K562 treated with DMSO at 1 percent for 24 hours (cell line): ENCODE data around the gene LYPD5. TPM values are rescaled to one million over a fixed set of nuclear protein-coding genes. Genes with fewer than 3 reads are reported as not detected.

Experiments used
- total RNA-seq: library from RNA; unstranded; fragments of 300-600 nt; gene quantifications from 2 replicates; pipeline ENCODE4 v1.2.3, GENCODE V29; 2022; ENCODE audit warnings: low read depth; ENCODE audit not compliant: insufficient read depth

LYPD5 gene, protein sequence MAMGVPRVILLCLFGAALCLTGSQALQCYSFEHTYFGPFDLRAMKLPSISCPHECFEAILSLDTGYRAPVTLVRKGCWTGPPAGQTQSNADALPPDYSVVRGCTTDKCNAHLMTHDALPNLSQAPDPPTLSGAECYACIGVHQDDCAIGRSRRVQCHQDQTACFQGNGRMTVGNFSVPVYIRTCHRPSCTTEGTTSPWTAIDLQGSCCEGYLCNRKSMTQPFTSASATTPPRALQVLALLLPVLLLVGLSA
- 0.42 and 0.65 TPM in 2 replicates for total RNA-seq

DNA sequence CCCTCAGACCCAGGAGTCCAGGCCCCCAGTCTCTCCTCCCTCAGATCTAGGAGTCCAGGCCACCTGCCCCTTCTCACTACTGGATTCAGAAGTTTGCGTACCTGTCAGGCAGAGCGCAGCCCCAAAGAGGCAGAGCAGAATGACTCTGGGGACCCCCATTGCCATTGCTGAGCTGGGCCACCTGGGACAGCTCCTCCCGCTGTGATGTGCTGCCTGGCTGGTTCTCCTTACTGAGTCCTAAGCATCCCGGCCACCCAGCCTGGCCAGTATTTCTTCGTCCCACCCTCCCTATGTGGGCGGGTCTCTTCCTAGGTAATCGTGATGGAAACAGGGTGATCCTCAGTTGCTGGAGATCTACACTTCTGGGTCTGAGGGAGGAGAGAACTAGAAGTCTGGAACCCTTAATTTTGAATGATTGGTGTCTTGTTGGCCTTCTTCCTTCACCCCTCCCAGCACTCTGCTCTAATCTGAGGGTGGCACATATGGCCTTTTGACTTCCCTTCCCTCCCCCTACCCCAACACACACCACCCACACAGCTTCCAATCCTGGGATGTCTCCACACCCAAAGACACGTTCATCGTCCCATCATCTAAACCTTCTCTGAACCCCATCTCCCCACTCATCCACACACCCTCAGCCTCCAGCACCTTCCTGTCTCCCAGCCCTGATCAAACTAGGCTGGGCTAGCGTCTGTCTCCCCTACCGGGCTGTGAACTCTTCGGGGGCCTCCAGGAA lies at the start of gene LYPD5:
Gene LYPD5, minus strand, starts transcription at position 232 of the 736 bp plus-strand sequence. Its CDS starts 67 bp downstream, at position 165.

DNA sequence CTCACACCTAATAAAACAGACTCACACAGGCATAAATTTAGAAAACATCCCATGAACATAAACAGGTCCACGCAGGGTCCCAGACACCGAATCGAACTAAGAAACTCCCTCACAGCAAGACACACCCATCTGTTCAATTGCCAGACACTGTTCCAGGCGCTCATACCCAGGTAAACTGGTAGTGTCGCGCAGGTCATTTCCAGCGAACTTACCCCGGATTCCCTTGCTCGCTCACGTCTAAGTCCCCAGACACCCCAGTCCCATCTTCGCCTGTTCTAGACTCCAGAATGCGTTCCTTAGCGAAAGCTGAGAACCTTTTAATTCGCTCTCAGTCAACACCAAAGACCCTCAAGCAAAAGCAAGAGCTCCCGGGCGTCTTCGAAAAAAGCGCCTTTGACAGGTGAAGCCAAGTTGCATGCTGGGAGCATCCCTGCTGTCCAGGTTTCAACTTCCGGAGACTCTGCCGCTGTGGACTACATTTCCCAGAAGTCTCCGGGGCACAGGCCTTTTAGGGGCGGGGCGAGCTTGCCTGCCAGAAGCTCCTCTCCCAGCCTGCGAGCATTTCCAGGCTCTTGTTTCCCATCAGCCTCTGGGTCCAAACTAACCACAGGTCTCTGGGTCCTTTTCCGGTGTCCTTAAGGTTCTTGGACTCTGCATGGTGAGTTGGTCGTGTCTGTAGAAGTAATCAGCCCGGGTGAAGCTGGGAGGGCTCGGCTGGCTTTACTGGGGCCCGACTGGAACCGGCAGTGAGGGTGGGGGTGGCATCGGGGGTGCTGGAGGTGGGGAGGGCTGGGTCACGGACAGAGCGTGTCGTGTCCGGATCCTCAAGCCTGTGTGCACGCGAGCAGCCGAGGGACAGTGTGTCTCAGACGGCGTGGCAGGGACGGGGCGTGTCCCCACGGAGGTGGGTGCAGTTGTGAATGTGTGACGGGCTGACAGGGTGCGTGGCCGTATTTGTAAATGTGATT lies 24.8 kb upstream of the LYPD5 start, which contains the start of gene ZNF283:
Gene ZNF283, plus strand, starts transcription at position 535 of the 968 bp plus-strand sequence. CDS start 6,184 bp downstream, outside the sequence.

DNA sequence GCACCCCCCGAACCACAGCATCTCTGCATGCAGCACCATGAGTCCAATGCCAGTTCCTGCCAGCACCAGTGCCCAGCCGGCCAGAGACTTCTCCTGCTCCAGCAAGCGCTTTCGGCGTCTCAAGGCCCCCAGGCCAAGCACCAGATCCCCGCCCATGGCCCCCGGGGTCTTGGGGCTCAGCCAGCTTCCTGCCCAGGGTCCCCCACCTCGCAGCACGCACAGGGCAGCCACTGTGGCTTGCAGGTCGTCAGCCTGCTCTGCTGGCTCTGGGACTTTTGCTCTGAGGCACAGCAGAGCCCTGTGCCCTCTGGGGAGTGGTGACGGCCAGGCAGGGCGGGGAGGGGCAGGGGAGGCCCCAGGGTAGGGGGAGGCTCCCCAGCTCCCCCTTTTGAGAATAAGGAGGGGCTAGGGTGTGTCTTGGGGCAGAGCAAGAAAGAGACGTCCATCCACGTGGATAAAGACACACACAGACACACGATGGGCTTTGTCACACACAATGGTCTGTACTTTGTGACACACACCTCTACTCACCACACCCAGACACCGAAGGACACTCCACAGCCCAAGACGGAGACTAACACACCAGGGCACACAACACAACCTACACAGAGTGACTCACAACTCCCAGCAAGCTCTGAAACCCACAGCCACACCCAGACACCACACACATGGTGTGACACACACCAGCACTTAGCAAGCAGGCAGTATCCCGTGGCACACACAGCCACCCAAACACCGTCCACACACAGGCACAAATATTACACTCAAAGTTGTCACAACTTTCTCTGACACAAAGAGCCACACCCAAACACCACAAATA lies 21.3 kb downstream of the LYPD5 start, which contains the start of gene KCNN4:
Gene KCNN4, minus strand, starts transcription at position 268 of the 820 bp plus-strand sequence. Its CDS starts 112 bp downstream, at position 156.

DNA sequence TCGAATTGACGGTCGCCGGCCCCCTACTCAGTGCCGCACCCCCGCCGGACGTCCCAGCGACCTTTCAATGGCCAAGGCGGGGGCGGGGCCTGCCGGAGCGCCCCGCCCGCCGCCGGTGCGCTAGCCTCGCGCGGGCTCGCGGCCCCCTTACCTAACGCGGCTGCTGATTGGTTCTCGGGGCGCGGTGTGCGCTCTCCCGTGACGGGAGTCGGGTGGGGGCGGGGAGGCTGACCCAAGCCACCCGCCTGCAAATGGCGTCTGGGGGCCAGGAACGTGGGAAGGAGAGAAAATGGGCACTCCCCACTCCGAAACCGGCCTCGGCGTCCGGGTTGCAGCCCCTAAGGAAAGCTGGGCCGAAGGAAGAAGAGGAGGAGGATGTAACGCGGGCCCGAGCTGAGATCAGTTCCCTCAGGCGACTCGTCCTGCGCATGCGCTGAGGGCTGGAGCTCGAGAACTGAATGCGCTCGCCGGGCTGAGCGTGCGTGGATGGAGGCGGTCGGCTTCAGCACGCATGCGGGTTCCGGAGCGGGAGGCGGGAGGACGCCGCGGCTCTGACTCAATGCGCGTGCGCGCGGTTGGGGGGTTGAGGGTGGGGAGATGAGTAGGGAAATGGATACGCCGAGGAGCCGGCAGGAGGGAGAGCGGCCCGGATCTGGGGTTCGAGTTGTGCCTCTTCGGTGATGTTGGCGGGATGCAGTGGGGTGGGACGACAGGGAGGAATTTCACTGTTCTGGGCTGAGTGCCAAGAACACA lies 47.6 kb downstream of the LYPD5 start, which contains the start of gene SMG9:
Gene SMG9, minus strand, starts transcription at position 460 of the 753 bp plus-strand sequence. CDS start 4,221 bp downstream, outside the sequence.

Other genes with a start within 250 kb of the LYPD5 start
- gene XRCC1, start 226.9 kb downstream of the LYPD5 start, total RNA-seq, result 55.8 and 58.5 TPM in 2 replicates
- 3.8 and 5.8 TPM in 2 replicates for gene PINLYP, start 226.6 kb downstream of the LYPD5 start, total RNA-seq
- 5.8 and 6.6 TPM in 2 replicates for gene IRGQ, start 206.3 kb downstream of the LYPD5 start, total RNA-seq
- gene ZNF576, start 205.9 kb downstream of the LYPD5 start, total RNA-seq, result 15.1 and 23.4 TPM in 2 replicates
- 0.58 and 0.60 TPM in 2 replicates for gene SRRM5, start 190.4 kb downstream of the LYPD5 start, total RNA-seq
- 82.2 and 85.2 TPM in 2 replicates for gene ZNF428, start 182.8 kb downstream of the LYPD5 start, total RNA-seq
- gene CADM4, start 162.6 kb downstream of the LYPD5 start, total RNA-seq, result 5.5 and 7.5 TPM in 2 replicates
- gene PLAUR, start 132.3 kb downstream of the LYPD5 start, total RNA-seq, result 29.6 and 32.2 TPM in 2 replicates
- not detected in 2 replicates for gene IRGC, start 86.4 kb downstream of the LYPD5 start, total RNA-seq
- 35.8 and 36.2 TPM in 2 replicates for gene SMG9, start 47.5 kb downstream of the LYPD5 start, total RNA-seq
- gene KCNN4, start 21.5 kb downstream of the LYPD5 start, total RNA-seq, result 9.6 and 13.3 TPM in 2 replicates
- 2.8 and 4.5 TPM in 2 replicates for gene ZNF283, start 24.9 kb upstream of the LYPD5 start, total RNA-seq
- gene ZNF404, start 81.5 kb upstream of the LYPD5 start, total RNA-seq, result 0.95 and 3.1 TPM in 2 replicates
- gene ZNF45, start 132.8 kb upstream of the LYPD5 start, total RNA-seq, result 3.9 and 6.3 TPM in 2 replicates
- 0.38 and 0.61 TPM in 2 replicates for gene ZNF221, start 148.8 kb upstream of the LYPD5 start, total RNA-seq
- gene ZNF155, start 181.7 kb upstream of the LYPD5 start, total RNA-seq, result 0.46 TPM in 1 of 2 replicates, not detected in the other
- gene ZNF230, start 200.5 kb upstream of the LYPD5 start, total RNA-seq, result 0.96 and 1.4 TPM in 2 replicates
- 2.1 and 3.5 TPM in 2 replicates for gene ZNF222, start 222.9 kb upstream of the LYPD5 start, total RNA-seq
- gene ZNF223, start 249.6 kb upstream of the LYPD5 start, total RNA-seq, result 1.5 and 1.6 TPM in 2 replicates